Glomerular visceral epithelial cell (primary cell): ENCODE data around the gene SVBP.
"Not testable (repeated sequence)": the region's sequence is repeated elsewhere in the genome, so short reads cannot be mapped to it uniquely, and the experiment has no call there.

ENCODE experiments used
- DNase-seq: peaks from one replicate; pipeline ENCODE4 v3.0.0-alpha.2; 2016; ENCODE audit errors: extremely low spot score

Gene SVBP, protein sequence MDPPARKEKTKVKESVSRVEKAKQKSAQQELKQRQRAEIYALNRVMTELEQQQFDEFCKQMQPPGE

GRCh38 chr1:42816585-42817439 is at the start of gene SVBP, which contains the start of gene ERMAP:
SVBP (minus strand) TSS chr1:42817397; CDS start chr1:42816544, 853 bp downstream.
ERMAP (plus strand) TSS chr1:42817122; CDS start chr1:42830449, 13,327 bp downstream.
- DNase-seq: peak; percentile 94

GRCh38 chr1:42866549-42866948 is 49.4 kb upstream of the SVBP start:
- DNase-seq: no peak

GRCh38 chr1:42861014-42861399 is 43.8 kb upstream of the SVBP start:
- no peak for DNase-seq

DNA sequence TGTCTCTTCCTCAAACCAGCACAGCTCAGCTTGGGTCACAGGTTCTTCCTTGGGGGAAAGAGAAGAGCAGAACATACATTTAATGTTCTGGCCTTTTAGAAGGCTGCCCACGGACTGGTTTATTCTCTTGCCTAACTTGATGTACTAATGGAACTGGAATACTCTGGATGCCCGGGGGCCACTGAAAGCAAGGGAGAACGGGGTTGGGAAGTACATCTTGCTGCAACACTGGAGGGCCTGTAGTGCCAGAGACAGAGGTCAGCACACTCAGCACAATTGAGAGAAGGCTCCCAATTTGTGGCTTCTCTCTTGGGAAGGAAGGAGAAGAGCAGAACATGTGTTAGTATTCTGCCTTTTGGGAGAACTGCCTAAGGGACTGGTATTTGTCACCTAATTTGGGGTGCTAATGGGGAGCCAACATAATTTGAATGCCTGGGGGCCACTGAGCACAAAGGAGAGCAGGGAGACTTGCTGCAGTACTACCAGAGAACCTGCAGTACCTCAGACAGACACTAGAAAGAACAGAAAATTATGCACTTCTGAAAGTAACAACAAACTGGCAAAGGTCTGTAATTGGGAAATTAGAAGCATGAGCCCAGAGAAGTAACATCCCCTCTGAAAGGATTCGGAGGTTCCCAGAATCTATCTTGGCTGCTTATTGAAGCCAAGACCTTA is 43.3 kb upstream of the SVBP start:
- no peak for DNase-seq

GRCh38 chr1:42859366-42859765 is 42.2 kb upstream of the SVBP start:
- DNase-seq: not testable (repeated sequence)

DNA sequence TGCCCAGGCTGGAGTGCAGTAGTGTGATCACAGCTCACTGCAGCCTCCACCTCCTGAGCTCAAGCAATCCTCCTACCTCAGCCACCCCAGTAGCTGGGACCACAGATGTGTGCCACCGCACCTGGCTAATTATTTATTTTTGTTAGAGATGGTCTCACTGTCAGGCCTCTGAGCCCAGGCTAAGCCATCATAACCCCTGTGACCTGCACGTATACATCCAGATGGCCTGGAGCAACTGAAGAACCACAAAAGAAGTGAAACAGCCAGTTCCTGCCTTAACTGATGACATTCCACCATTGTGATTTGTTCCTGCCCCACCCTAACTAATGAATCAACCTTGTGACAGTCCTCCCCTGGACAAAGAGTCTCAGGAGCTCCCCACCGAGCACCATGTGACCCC is 39.4 kb upstream of the SVBP start:
- DNase-seq: not testable (repeated sequence)

GRCh38 chr1:42853116-42853884 is 36.1 kb upstream of the SVBP start:
- DNase-seq: no peak

DNA sequence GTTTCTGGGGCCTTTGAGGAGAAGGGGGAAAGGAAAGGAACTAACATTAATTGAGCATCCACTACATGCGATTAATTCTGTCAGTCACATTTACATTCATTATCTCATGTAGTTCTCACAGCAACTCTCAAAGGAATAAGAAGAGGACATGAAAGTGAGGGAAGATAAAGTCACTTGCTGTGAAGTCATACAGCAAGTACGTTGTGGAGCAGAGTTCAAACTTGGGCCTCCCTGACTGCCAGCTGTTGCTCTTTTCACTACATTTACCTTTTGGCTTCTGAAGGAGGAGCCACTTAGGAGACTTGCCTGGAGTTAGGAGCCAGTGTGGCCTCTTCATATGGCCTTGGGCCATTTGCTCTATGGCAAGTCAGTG is 35.4 kb upstream of the SVBP start:
- DNase-seq: no peak

DNA sequence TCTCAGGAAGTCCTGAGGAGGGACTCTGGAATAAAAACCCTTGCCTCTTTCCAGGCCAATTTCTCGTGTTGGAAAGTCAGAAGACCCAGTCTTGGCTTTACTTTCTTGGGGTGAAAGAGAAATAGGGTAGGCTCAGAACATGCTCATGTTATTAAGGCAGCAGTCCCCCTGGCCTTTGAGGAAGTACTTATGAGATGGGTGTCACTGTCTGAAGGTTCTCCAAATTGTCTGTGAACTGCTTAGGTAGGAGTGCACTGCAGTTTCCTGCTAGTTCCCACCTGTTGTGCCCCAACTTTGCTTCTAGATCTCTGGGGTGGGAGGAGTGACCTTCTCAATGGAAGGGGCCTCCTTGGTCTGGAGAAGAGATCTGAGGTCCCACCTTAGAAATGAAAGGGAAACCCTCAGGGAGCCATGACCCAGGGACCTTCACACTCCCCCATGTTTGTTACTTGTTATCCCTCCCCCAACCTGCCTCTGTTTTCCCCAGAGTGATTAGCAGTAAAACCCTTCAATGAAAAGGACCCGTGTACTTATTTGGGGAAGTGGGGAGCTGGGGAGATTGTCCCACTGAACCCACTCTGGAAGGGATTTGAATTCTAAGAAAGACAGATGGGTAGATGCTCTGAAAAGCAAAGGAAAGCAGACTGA is 34.9 kb upstream of the SVBP start:
- DNase-seq: no peak

DNA sequence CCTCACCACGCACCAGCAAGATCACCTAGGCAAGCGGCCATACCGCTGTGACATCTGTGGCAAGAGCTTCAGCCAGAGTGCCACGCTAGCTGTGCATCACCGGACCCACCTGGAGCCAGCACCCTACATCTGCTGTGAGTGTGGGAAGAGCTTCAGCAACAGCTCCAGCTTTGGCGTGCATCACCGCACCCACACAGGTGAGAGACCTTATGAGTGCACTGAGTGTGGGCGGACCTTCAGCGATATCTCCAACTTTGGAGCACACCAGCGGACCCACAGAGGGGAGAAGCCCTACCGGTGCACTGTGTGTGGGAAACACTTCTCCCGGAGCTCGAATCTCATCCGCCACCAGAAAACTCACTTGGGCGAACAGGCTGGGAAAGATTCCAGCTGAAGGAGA is 34.2 kb upstream of the SVBP start:
- no peak for DNase-seq

- no peak for DNase-seq
Observed at GRCh38 chr1:42849944-42850343, 32.7 kb upstream of the SVBP start.

- DNase-seq: no peak
Observed at GRCh38 chr1:42848823-42849537, 31.8 kb upstream of the SVBP start.

GRCh38 chr1:42847721-42848460 is 30.7 kb upstream of the SVBP start:
- no peak for DNase-seq

- no peak for DNase-seq
Observed at GRCh38 chr1:42847111-42847595, 30.0 kb upstream of the SVBP start.

DNA sequence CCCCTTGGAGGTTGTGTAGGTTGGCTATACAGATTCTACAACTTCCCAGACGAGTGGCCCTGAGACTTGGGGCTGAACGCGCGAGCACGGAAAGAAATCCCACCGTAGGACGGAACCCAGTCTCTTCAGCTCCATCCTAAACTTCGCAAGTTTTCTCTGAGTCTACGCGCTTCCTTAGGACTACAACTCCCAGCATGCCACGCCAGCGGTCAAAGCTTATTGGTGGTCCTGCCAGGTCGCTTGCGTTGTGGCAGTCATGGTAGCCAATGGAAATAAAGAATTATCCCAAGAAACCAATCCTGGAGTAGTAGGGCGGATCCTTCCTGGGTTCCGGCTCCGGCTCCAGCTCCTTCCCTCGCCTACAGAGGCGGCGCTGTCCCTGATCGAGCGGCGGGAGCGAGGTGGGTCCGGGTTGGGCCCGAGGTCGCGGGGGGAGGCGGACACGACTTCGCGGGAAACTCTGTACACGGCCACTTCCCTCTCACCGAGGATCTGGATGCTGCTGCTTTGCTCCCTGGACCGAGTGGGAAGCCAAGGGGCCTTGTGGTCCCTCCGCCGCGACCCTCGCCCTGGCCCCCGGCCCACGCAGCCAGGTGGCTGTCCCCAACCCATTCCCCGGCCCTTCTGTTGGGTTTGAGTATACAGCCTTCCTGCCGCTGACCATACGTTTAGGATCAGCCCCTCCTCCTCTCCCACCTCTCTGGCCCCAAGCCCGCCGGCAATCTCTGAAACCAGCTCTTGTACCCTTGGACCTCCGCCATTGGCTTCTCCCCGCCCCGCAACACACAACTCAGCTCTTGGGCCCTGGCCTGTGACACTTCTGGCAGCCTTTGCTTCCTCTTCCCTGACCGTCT is 29.3 kb upstream of the SVBP start, which contains the start of gene ZNF691:
Gene ZNF691 (plus strand): TSS at position 357 of the 854 bp plus-strand sequence. CDS start 3,046 bp downstream, outside the sequence.
- DNase-seq: peak; percentile 96

DNA sequence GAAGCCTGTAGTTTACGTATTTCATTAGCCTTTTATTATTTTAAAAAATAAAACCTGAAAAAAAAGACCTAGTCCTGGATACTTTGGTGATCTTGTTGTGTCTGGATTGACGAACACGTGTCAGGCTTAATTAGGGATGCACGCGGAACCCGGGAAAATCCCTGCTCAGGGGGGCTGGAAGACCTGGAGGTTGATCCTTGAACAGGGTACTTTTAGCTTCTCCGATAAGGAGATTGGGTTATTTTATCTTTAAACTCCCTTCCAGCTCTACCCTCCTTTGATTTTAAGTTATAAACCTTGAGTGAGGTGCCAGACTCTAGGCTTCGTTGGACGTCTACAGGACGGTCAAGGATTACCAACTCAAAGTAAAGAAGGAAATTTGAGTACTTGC is 28.7 kb upstream of the SVBP start:
- no peak for DNase-seq

- no peak for DNase-seq
Observed at GRCh38 chr1:42845193-42845592, 28.0 kb upstream of the SVBP start.

DNA sequence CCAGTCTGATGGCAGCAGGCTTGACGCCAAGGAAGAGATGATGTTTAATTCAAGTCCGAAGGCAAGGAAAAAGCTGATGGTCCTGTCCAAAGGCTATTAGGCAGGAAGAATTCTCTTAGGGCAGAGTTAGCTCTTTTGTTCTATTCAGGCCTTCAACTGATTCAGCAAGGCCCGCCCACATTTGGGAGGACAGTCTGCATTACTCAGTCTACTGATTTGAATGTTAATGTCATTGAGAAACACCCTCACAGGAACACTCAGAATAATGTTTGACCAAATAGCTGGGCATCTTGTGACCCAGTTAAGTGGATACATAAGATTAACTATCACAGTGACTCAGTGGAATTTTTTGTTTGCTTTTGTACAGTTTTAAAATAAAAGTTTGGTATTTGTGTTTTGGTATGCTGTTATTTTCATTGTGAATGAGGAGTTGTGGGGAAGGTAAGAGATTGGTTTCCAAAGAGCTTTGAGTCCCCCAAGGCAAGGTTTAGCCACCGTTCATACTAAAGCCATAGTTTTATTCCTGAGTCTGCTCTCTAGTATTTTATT is 27.5 kb upstream of the SVBP start:
- no peak for DNase-seq
